ENCODE results near the gene PCDHGA9. TPM values are rescaled to one million over a fixed set of nuclear protein-coding genes. Genes with fewer than 3 reads are reported as not detected.
A peak's percentile ranks its signal among the peaks of the same experiment; 100 is the strongest.

Gene PCDHGA9
- total RNA-seq, 3 donors from 2014 or later (not counting 1 experiment from before 2014, with no cell fraction given): 0.61 to 1.7 (median 1.0) TPM

DNA sequence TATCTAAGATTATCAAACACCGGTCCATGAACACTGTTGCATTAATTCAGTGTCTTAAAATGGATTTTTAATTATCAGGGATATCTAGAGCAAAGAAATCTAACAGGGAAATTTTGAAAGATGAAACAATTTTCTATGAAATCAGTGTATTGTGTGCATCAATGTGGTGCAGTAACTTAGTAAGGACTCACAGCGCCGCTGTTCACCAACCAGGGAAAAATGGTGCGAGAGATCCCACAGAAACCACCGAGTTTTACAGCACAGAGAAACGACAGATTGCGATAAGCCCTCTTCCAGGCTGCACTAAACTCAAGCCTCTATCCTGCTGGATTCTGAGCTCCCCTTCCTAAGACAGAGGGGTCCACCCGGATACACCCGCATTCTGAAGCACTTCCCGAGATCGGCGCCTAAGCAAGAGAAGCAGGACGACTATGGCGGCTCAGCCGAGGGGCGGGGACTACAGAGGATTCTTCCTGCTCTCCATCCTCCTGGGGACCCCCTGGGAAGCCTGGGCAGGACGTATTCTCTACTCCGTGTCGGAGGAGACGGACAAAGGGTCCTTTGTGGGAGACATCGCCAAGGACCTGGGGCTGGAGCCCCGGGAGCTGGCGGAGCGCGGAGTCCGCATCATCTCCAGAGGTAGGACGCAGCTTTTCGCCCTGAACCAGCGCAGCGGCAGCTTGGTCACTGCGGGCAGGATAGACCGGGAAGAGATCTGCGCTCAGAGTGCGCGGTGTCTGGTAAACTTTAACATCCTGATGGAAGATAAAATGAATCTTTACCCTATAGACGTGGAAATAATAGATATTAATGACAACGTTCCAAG is 19.9 kb upstream of the PCDHGA9 start, which contains the start of gene PCDHGA7:
Gene PCDHGA7 (plus strand): TSS at position 274 of the 826 bp plus-strand sequence. CDS start 158 bp downstream, at position 432.
- peaks cover 0 to 3% of the 10 kb centered on the region in 2 donors for H3K9me3 Mint-ChIP-seq
- Histone ChIP-seq H3K27ac (ENCODE audit: low read length) (no peak within 1 kb of the TSS), H3K36me3 (ENCODE audit: control insufficient read depth, insufficient read depth, low read length) (no peaks in the 10 kb centered on the region), H3K4me3 (ENCODE audit: low read length) (peak within 1 kb of the TSS; percentile 9), H3K9me3 (ENCODE audit: control insufficient read depth, insufficient read depth, low read length) (peaks cover 26% of the 10 kb centered on the region), H3K27me3 (ENCODE audit: control insufficient read depth, insufficient read depth, low read length) (peaks cover 48% of the 10 kb centered on the region), H3K4me1 (ENCODE audit: control insufficient read depth, insufficient read depth, low read length) (peaks cover 4% of the 10 kb centered on the region)
- H3K4me3 Mint-ChIP-seq: peak within 1 kb of the TSS; percentile 28
- DNase-seq (peak in 1 of 2 donors; percentile 12), ATAC-seq (peak in 2 of 3 donors; percentile 46 to 50)
- peaks cover 63 to 80% of the 10 kb centered on the region in 2 donors for H3K27me3 Mint-ChIP-seq (ENCODE audit: low read depth in 2 of 2)
- H3K4me1 Mint-ChIP-seq: peaks cover 0 to 8% of the 10 kb centered on the region in 2 donors
- intact Hi-C loops (cut with micrococcal nuclease): no loop called here
- H3K36me3 Mint-ChIP-seq: no peaks in the 10 kb centered on the region
- TF ChIP-seq, protein P1, sequence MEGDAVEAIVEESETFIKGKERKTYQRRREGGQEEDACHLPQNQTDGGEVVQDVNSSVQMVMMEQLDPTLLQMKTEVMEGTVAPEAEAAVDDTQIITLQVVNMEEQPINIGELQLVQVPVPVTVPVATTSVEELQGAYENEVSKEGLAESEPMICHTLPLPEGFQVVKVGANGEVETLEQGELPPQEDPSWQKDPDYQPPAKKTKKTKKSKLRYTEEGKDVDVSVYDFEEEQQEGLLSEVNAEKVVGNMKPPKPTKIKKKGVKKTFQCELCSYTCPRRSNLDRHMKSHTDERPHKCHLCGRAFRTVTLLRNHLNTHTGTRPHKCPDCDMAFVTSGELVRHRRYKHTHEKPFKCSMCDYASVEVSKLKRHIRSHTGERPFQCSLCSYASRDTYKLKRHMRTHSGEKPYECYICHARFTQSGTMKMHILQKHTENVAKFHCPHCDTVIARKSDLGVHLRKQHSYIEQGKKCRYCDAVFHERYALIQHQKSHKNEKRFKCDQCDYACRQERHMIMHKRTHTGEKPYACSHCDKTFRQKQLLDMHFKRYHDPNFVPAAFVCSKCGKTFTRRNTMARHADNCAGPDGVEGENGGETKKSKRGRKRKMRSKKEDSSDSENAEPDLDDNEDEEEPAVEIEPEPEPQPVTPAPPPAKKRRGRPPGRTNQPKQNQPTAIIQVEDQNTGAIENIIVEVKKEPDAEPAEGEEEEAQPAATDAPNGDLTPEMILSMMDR (IDR thresholded peaks at IDR 0.05): no peak
- no peak within 1 kb of the TSS for H3K27ac Mint-ChIP-seq
- WGBS (ENCODE audit: insufficient coverage): 24% methylated on average over 37 of the region's 37 CpGs

- peaks cover 27% of the 10 kb centered on the region for H3K9me3 ChIP-seq (ENCODE audit: control insufficient read depth, insufficient read depth, low read length)
- H3K27me3 Mint-ChIP-seq (ENCODE audit: low read depth in 2 of 2): peaks cover 65 to 80% of the 10 kb centered on the region in 2 donors
Measured at GRCh38 chr5:141383345-141383744, 19.2 kb upstream of the PCDHGA9 start.

GRCh38 chr5:141384471-141385267 is 17.9 kb upstream of the PCDHGA9 start:
- Histone ChIP-seq H3K9me3 (ENCODE audit: control insufficient read depth, insufficient read depth, low read length) (peaks cover 36% of the 10 kb centered on the region), H3K4me3 (ENCODE audit: low read length) (no peak overlapping the region), H3K4me1 (ENCODE audit: control insufficient read depth, insufficient read depth, low read length) (peaks cover 4% of the 10 kb centered on the region), H3K27me3 (ENCODE audit: control insufficient read depth, insufficient read depth, low read length) (peaks cover 51% of the 10 kb centered on the region), H3K36me3 (ENCODE audit: control insufficient read depth, insufficient read depth, low read length) (no peaks in the 10 kb centered on the region), H3K27ac (ENCODE audit: low read length) (no peak overlapping the region)
- H3K9me3 Mint-ChIP-seq: peaks cover 0 to 3% of the 10 kb centered on the region in 2 donors
- no peaks in the 10 kb centered on the region for H3K36me3 Mint-ChIP-seq
- 49% methylated on average over 43 of the region's 43 CpGs for WGBS (ENCODE audit: insufficient coverage)
- no peak overlapping the region for H3K27ac Mint-ChIP-seq
- TF ChIP-seq, protein P1 (IDR thresholded peaks at IDR 0.05): no peak
- DNase-seq (no peak), ATAC-seq (no peak)
- intact Hi-C loops (cut with micrococcal nuclease): loop anchor here (5.0 kb wide), 1 partner anchor 38 kb away; the partner anchor contains the start of gene PCDHGA11
- peaks cover 69 to 77% of the 10 kb centered on the region in 2 donors for H3K27me3 Mint-ChIP-seq (ENCODE audit: low read depth in 2 of 2)
- H3K4me3 Mint-ChIP-seq: no peak overlapping the region
- H3K4me1 Mint-ChIP-seq: peaks cover 0 to 8% of the 10 kb centered on the region in 2 donors

More at GRCh38 chr5:141383345-141383744, 19.2 kb upstream of the PCDHGA9 start:
- Histone ChIP-seq H3K4me3 (ENCODE audit: low read length) (no peak overlapping the region), H3K27ac (ENCODE audit: low read length) (no peak overlapping the region), H3K4me1 (ENCODE audit: control insufficient read depth, insufficient read depth, low read length) (peaks cover 4% of the 10 kb centered on the region), H3K36me3 (ENCODE audit: control insufficient read depth, insufficient read depth, low read length) (no peaks in the 10 kb centered on the region), H3K27me3 (ENCODE audit: control insufficient read depth, insufficient read depth, low read length) (peaks cover 50% of the 10 kb centered on the region)
- ATAC-seq (no peak), DNase-seq (no peak)
- Mint-ChIP-seq H3K9me3 (peaks cover 0 to 3% of the 10 kb centered on the region in 2 donors), H3K4me3 (no peak overlapping the region), H3K4me1 (peaks cover 0 to 8% of the 10 kb centered on the region in 2 donors), H3K27ac (no peak overlapping the region), H3K36me3 (no peaks in the 10 kb centered on the region)
- intact Hi-C loops (cut with micrococcal nuclease): no loop called here
- whole genome bisulfite sequencing (ENCODE audit: insufficient coverage): 43% methylated on average over 21 of the region's 21 CpGs
- TF ChIP-seq, protein P1 (IDR thresholded peaks at IDR 0.05): no peak
